ENCODE measurements around the gene GPATCH11. TPM values are rescaled to one million over a fixed set of nuclear protein-coding genes. Genes with fewer than 3 reads are reported as not detected.

GPATCH11 gene
- total and polyA plus RNA-seq, 2 of the 4 experiments (the other 2 are of a cell fraction) = 3.9 to 4.7 TPM

- no peak overlapping the region for H4K8ac ChIP-seq (ENCODE audit: low read depth in 2 of 2, low read length in 2 of 2)
- no peak overlapping the region for H3K4me3 ChIP-seq (ENCODE audit: insufficient read depth, low read depth, low read length)
- peaks cover 0 to 4% of the 10 kb centered on the region in 2 experiments; a peak in 1 of 4 replicates for H3K79me1 ChIP-seq (ENCODE audit: low read depth in 1 of 2, low read length in 2 of 2)
- no peak overlapping the region for H3K56ac ChIP-seq (ENCODE audit: extremely low read depth, insufficient read depth, low read length)
- no peaks in the 10 kb centered on the region for H3K9me3 ChIP-seq (ENCODE audit: control insufficient read depth, insufficient read depth, low read length)
- no peaks in the 10 kb centered on the region for H3K27me3 ChIP-seq (ENCODE audit: control insufficient read depth, insufficient read depth, low read length)
- in situ Hi-C loops (cut with MboI; ENCODE audit: low sequenced_read_pairs) (no loop called here), dilution Hi-C loops (cut with HindIII; ENCODE audit: low sequenced_read_pairs, unreplicated experiment) (no loop called here), intact Hi-C loops (cut with micrococcal nuclease) (no loop called here)
- no peak overlapping the region for H3K14ac ChIP-seq (replicated peaks; ENCODE audit: low read depth, low read length)
- DNase-seq (peak; percentile 4), ATAC-seq (ENCODE audit: low read depth) (peak; percentile 35)
- no peaks in the 10 kb centered on the region for H4K20me1 ChIP-seq (ENCODE audit: insufficient read depth, low read length)
- H2AFZ ChIP-seq (replicated peaks; ENCODE audit: low read length, poor library complexity) = no peak overlapping the region
- H2BK15ac ChIP-seq (ENCODE audit: low read depth, low read length) = no peak overlapping the region
- H4K5ac ChIP-seq (ENCODE audit: low read depth, low read length) = no peak overlapping the region
- H3K18ac ChIP-seq (ENCODE audit: low read depth, low read length) = no peak overlapping the region
- H2BK20ac ChIP-seq (ENCODE audit: low read depth, low read length) = no peak overlapping the region
- ChIA-PET POLR2A (ENCODE audit: unreplicated experiment) (no interaction called here), CTCF (no interaction called here)
- H3K27ac ChIP-seq (ENCODE audit: insufficient read depth, low read length) = no peak overlapping the region
- no peak overlapping the region for H2BK5ac ChIP-seq (ENCODE audit: low read depth, low read length, poor library complexity, severe bottlenecking)
- peaks cover 22% of the 10 kb centered on the region for H3K36me3 ChIP-seq (ENCODE audit: control insufficient read depth, insufficient read depth, low read length)
- TF ChIP-seq CTCF (conservative IDR thresholded peaks at IDR 0.05; ENCODE audit: low read depth, low read length) = no peak
- TF ChIP-seq RCOR1 (IDR thresholded peaks at IDR 0.05; ENCODE audit: insufficient replicate concordance, low read length) = no peak
- no peak for TF ChIP-seq SMC3 (IDR thresholded peaks at IDR 0.05; ENCODE audit: low read depth, low read length)
- no peak for TF ChIP-seq ELK1 (IDR thresholded peaks at IDR 0.05; ENCODE audit: borderline replicate concordance, low read depth, low read length)
- no peak for TF ChIP-seq NFE2L2 (IDR thresholded peaks at IDR 0.05; ENCODE audit: low read depth, low read length)
- TF ChIP-seq MAFK (IDR thresholded peaks at IDR 0.05; ENCODE audit: low read depth, low read length) = no peak
- no peak for TF ChIP-seq FOS (IDR thresholded peaks at IDR 0.05; ENCODE audit: low read depth, low read length)
- no peak for TF ChIP-seq CHD1 (IDR thresholded peaks at IDR 0.05; ENCODE audit: low read depth, low read length)
- no peak for TF ChIP-seq CEBPB (IDR thresholded peaks at IDR 0.05; ENCODE audit: low read depth, low read length)
- no peak for TF ChIP-seq POLR2A (IDR thresholded peaks at IDR 0.05; ENCODE audit: low read depth, low read length)
- TF ChIP-seq RAD21 (IDR thresholded peaks at IDR 0.05; ENCODE audit: low read length) = no peak
- TF ChIP-seq MAZ (IDR thresholded peaks at IDR 0.05; ENCODE audit: borderline replicate concordance, low read depth, low read length) = no peak
- TF ChIP-seq, protein P1, sequence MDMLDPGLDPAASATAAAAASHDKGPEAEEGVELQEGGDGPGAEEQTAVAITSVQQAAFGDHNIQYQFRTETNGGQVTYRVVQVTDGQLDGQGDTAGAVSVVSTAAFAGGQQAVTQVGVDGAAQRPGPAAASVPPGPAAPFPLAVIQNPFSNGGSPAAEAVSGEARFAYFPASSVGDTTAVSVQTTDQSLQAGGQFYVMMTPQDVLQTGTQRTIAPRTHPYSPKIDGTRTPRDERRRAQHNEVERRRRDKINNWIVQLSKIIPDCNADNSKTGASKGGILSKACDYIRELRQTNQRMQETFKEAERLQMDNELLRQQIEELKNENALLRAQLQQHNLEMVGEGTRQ (IDR thresholded peaks at IDR 0.05; ENCODE audit: low read depth, low read length) = no peak
- TF ChIP-seq RFX5 (IDR thresholded peaks at IDR 0.05; ENCODE audit: low read depth, low read length) = no peak
- no peak for TF ChIP-seq BHLHE40 (IDR thresholded peaks at IDR 0.05; ENCODE audit: low read depth, low read length)
- H3K9ac ChIP-seq (ENCODE audit: low read depth, low read length) = no peak overlapping the region
- no peak overlapping the region for H3K4ac ChIP-seq (ENCODE audit: low read depth, low read length)
- BruUV-seq (replicated peaks) = no TSS peak
- H3K4me1 ChIP-seq (ENCODE audit: control insufficient read depth, insufficient read depth, low read length) = no peaks in the 10 kb centered on the region
- no peaks in the 10 kb centered on the region; the same call in 1 of the 2 replicates for H3K9me1 ChIP-seq (ENCODE audit: insufficient read depth, low read length)
- no peak overlapping the region for H3K4me2 ChIP-seq (ENCODE audit: low read depth, low read length)
- H2AK5ac ChIP-seq (ENCODE audit: low read depth, low read length) = no peak overlapping the region
- H3K23ac ChIP-seq (ENCODE audit: low read depth, low read length) = no peak overlapping the region
- H2AK9ac ChIP-seq (replicated peaks; ENCODE audit: low read depth, low read length, poor library complexity) = no peak overlapping the region
- H4K91ac ChIP-seq (ENCODE audit: insufficient read depth, low read depth, low read length) = no peak overlapping the region
- no peak overlapping the region for H2BK120ac ChIP-seq (ENCODE audit: low read depth, low read length)
- WGBS, 2 experiments (ENCODE audit: extremely low coverage in 2 of 2, insufficient read length in 1 of 2) = no CpG with 5 or more reads among the region's 4 CpGs
Observed at GRCh38 chr2:37110306-37111212, 26.2 kb downstream of the GPATCH11 start.

All from IMR-90 (cell line).